ENCODE measurements around the gene NFE2L1. TPM values are rescaled to one million over a fixed set of nuclear protein-coding genes. Genes with fewer than 3 reads are reported as not detected.

Gene NFE2L1, protein sequence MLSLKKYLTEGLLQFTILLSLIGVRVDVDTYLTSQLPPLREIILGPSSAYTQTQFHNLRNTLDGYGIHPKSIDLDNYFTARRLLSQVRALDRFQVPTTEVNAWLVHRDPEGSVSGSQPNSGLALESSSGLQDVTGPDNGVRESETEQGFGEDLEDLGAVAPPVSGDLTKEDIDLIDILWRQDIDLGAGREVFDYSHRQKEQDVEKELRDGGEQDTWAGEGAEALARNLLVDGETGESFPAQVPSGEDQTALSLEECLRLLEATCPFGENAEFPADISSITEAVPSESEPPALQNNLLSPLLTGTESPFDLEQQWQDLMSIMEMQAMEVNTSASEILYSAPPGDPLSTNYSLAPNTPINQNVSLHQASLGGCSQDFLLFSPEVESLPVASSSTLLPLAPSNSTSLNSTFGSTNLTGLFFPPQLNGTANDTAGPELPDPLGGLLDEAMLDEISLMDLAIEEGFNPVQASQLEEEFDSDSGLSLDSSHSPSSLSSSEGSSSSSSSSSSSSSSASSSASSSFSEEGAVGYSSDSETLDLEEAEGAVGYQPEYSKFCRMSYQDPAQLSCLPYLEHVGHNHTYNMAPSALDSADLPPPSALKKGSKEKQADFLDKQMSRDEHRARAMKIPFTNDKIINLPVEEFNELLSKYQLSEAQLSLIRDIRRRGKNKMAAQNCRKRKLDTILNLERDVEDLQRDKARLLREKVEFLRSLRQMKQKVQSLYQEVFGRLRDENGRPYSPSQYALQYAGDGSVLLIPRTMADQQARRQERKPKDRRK
- 130 to 149 TPM (median 131 TPM) in 3 replicates for total RNA-seq (2021)
- percentile 95 among the genes with signal in this experiment for Bru-seq, nascent RNA
- long read RNA-seq, experiment 1, full-length matches to known transcripts = 122 of 236 reads
- long read RNA-seq, experiment 1, partial matches to known transcripts = 76 of 236 reads
- long read RNA-seq, experiment 1, other reads (novel, unspliced or antisense) = 38 of 236 reads
- long read RNA-seq, experiment 2, full-length matches to known transcripts = 28 of 189 reads
- long read RNA-seq, experiment 2, partial matches to known transcripts = 140 of 189 reads
- long read RNA-seq, experiment 2, other reads (novel, unspliced or antisense) = 21 of 189 reads
- long read RNA-seq, experiment 3, full-length matches to known transcripts = 2 of 27 reads
- long read RNA-seq, experiment 3, partial matches to known transcripts = 0 of 27 reads
- long read RNA-seq, experiment 3, other reads (novel, unspliced or antisense) = 25 of 27 reads

- Mint-ChIP-seq H3K27ac (peak within 1 kb of the TSS; percentile 100), H3K4me1 (peaks cover 55% of the 10 kb centered on the region)
- CTCF ChIA-PET = interaction anchor here (0.7 to 10.4 kb wide), 16 partner anchors 8 to 589 kb away, joined by 4 to 108 read pairs (median 4); partner anchors contain the start of gene CDK5RAP3
- TF ChIP-seq KAT7 (CRISPR knock-in tag; IDR thresholded peaks at IDR 0.05; ENCODE audit: borderline replicate concordance) (no peak), RELA (CRISPR knock-in tag; IDR thresholded peaks at IDR 0.05; ENCODE audit: borderline replicate concordance) (no peak), GTF2I (CRISPR knock-in tag; conservative IDR thresholded peaks at IDR 0.05) (no peak), MYBL2 (CRISPR knock-in tag; IDR thresholded peaks at IDR 0.05) (peak; percentile 83), ZNF396 (CRISPR knock-in tag; IDR thresholded peaks at IDR 0.05; ENCODE audit: borderline replicate concordance) (no peak), NR3C1 (CRISPR knock-in tag; conservative IDR thresholded peaks at IDR 0.05; ENCODE audit: low read depth) (no peak), ZNF232 (CRISPR knock-in tag; IDR thresholded peaks at IDR 0.05) (0 out of 2 replicates have a peak, but pooled peaks have one; percentile 66), TP53 (CRISPR knock-in tag; IDR thresholded peaks at IDR 0.05) (no peak), ZNF416 (CRISPR knock-in tag; IDR thresholded peaks at IDR 0.05) (no peak), JUN (CRISPR knock-in tag; IDR thresholded peaks at IDR 0.05) (peak; percentile 83; the same call in 1 of the 2 replicates), ZNF425 (CRISPR knock-in tag; conservative IDR thresholded peaks at IDR 0.05) (0 out of 2 replicates have a peak, but pooled peaks have one; percentile 33), NR1H2 (CRISPR knock-in tag; IDR thresholded peaks at IDR 0.05) (no peak), ZBTB21 (CRISPR knock-in tag; IDR thresholded peaks at IDR 0.05; ENCODE audit: borderline replicate concordance) (no peak), SMAD3 (CRISPR knock-in tag; IDR thresholded peaks at IDR 0.05; ENCODE audit: borderline replicate concordance) (no peak; the same call in 1 of the 2 replicates), ZNF281 (CRISPR knock-in tag; IDR thresholded peaks at IDR 0.05) (no peak), SOX15 (CRISPR knock-in tag; IDR thresholded peaks at IDR 0.05) (no peak)
- TF ChIP-seq, protein P1, sequence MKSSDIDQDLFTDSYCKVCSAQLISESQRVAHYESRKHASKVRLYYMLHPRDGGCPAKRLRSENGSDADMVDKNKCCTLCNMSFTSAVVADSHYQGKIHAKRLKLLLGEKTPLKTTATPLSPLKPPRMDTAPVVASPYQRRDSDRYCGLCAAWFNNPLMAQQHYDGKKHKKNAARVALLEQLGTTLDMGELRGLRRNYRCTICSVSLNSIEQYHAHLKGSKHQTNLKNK (CRISPR knock-in tag; IDR thresholded peaks at IDR 0.05) = no peak
- TF ChIP-seq, protein P2, sequence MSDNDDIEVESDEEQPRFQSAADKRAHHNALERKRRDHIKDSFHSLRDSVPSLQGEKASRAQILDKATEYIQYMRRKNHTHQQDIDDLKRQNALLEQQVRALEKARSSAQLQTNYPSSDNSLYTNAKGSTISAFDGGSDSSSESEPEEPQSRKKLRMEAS (CRISPR knock-in tag; IDR thresholded peaks at IDR 0.05) = peak; percentile 97
- TF ChIP-seq, protein P3, sequence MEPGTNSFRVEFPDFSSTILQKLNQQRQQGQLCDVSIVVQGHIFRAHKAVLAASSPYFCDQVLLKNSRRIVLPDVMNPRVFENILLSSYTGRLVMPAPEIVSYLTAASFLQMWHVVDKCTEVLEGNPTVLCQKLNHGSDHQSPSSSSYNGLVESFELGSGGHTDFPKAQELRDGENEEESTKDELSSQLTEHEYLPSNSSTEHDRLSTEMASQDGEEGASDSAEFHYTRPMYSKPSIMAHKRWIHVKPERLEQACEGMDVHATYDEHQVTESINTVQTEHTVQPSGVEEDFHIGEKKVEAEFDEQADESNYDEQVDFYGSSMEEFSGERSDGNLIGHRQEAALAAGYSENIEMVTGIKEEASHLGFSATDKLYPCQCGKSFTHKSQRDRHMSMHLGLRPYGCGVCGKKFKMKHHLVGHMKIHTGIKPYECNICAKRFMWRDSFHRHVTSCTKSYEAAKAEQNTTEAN (CRISPR knock-in tag; IDR thresholded peaks at IDR 0.05) = peak; percentile 90
- TF ChIP-seq, protein P4, sequence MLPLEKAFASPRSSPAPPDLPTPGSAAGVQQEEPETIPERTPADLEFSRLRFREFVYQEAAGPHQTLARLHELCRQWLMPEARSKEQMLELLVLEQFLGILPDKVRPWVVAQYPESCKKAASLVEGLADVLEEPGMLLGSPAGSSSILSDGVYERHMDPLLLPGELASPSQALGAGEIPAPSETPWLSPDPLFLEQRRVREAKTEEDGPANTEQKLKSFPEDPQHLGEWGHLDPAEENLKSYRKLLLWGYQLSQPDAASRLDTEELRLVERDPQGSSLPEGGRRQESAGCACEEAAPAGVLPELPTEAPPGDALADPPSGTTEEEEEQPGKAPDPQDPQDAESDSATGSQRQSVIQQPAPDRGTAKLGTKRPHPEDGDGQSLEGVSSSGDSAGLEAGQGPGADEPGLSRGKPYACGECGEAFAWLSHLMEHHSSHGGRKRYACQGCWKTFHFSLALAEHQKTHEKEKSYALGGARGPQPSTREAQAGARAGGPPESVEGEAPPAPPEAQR (CRISPR knock-in tag; IDR thresholded peaks at IDR 0.05) = no peak
- TF ChIP-seq, protein P5, sequence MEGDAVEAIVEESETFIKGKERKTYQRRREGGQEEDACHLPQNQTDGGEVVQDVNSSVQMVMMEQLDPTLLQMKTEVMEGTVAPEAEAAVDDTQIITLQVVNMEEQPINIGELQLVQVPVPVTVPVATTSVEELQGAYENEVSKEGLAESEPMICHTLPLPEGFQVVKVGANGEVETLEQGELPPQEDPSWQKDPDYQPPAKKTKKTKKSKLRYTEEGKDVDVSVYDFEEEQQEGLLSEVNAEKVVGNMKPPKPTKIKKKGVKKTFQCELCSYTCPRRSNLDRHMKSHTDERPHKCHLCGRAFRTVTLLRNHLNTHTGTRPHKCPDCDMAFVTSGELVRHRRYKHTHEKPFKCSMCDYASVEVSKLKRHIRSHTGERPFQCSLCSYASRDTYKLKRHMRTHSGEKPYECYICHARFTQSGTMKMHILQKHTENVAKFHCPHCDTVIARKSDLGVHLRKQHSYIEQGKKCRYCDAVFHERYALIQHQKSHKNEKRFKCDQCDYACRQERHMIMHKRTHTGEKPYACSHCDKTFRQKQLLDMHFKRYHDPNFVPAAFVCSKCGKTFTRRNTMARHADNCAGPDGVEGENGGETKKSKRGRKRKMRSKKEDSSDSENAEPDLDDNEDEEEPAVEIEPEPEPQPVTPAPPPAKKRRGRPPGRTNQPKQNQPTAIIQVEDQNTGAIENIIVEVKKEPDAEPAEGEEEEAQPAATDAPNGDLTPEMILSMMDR (IDR thresholded peaks at IDR 0.05) = no peak
Measured at GRCh38 chr17:48047741-48048383, at the start of gene NFE2L1. Gene NFE2L1, plus strand, starts transcription at chr17:48048359. Its CDS starts 2,760 bp downstream, at chr17:48051119.

More at GRCh38 chr17:48047741-48048383, at the start of gene NFE2L1:
- POLR2A ChIA-PET = interaction anchor here (0.5 to 3.5 kb wide), 18 partner anchors 7 to 677 kb away, joined by 3 to 32 read pairs (median 4); partner anchors contain the start of genes COPZ2, SNX11 and SP2
- ATAC-seq (peak; percentile 95), DNase-seq (ENCODE audit: low spot score) (peak; percentile 99)
- H3K36me3 Mint-ChIP-seq = peaks cover 22% of the 10 kb centered on the region
- H3K27me3 Mint-ChIP-seq (ENCODE audit: low read depth) = no peaks in the 10 kb centered on the region
- H3K9me3 Mint-ChIP-seq = no peaks in the 10 kb centered on the region
- peak within 1 kb of the TSS; percentile 93 for H3K4me3 Mint-ChIP-seq
